COLO829 (cell line): ENCODE results near the gene IFI6.

Experiments used
- DNase-seq: peaks from one replicate; pipeline ENCODE4 v3.0.0; 2012; ENCODE audit warnings: low spot score

Gene IFI6

DNA sequence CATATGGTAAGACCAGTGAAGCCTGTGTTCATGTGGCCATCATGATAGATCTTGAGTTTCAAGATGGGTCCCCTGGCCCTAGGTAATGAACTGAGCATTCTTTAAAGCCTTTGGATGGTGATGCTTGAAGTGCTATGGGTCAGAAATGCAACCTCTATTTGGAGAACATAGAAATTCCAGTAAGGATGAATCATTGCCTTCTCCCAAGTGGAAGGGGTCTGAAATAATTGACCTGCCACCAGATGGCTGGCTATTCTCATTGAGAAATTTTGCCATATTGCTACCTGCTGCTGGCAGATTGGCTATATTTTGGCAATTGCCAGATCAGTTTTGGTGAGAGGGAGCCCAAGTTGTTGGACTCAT lies 739 bp upstream of the IFI6 start:
- DNase-seq, result no peak

DNA sequence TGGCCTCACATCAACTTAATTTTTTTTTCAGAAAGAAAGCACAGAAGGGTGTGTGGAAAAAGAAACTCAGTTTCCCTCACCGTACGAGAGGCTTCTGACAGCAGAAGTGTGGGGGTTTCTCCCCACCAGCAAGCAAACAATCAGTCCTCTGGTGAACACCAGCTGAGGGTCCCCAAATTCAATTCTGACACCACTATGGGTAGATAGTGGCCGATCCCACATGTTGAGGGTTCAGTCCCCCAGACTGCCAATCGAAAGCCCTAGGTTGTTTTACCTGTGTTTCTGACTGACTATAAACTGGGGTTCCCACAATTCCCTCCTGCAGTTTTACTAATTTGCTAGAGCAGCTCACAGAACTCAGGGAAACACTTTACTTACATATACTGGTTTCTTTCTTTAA lies 2.1 kb downstream of the IFI6 start:
- DNase-seq, result no peak

DNA sequence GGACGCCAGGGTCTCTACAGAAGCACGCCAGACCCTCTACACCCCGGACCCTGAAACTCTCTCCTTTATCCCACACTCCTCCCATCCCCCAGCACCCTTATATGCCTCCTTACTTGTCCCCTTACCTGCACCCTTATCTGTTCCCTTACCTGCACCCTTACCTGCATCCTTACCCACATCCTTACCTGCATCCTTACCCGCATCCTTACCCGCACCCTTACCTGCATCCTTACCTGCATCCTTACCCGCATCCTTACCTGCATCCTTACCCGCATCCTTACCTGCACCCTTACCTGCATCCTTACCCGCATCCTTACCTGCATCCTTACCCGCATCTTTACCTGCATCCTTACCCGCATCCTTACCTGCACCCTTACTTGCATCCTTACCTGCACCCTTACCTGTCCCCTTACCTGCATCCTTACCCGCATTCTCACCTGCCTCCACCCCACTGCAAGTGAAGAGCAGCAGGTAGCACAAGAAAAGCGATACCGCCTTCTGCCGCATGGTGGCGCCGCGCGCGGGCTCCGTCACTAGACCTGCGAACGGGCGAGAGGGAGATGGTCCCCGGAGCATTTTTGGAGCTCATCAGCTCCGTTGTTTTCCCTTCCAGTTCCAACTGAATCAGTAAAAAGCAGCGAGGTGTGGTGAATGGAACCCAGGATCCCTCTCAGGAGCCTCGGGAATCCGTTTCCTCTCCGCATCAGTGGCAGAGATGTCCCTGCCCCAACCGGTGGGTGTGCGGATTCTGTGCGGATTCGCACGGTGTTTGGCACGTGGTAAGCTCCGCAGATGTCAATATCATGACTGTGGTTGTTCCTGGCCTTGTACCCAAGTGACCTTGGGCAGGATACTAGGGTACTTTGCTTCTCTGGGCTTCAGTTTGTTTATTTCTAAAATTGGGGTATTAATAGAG lies 2.9 kb downstream of the IFI6 start:
- peak; percentile 54 for DNase-seq

DNA sequence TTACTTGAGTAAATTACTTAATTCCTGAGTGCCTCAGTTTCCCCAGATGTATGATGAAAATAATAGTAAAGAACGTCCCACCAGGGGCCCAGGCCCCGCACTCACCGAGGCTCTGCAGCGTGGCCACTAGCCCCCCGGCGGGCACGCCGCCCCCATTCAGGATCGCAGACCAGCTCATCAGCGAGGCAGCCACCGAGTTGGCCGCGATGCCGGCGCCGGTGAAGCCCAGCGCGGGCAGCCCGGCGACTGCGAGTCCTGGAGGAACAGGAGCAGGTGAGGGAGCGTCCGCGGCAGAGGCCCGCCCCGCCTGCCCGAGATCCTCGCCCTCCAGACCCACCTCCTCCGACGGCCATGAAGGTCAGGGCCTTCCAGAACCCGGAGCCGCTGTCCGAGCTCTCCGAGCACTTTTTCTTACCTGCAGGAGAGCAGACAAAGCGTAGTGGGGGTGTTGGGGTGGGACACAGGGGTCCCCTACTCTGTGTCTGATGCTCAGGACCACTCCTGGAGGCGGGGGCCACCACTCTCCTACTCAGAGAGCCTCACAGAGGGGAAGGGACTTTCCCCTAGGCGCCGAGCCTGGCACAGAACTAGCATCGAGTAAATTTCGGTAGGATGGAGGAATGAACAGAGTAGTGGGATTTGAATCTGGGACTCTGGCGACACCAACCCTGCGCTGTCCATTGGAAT lies 3.7 kb downstream of the IFI6 start:
- DNase-seq, result no peak

DNA sequence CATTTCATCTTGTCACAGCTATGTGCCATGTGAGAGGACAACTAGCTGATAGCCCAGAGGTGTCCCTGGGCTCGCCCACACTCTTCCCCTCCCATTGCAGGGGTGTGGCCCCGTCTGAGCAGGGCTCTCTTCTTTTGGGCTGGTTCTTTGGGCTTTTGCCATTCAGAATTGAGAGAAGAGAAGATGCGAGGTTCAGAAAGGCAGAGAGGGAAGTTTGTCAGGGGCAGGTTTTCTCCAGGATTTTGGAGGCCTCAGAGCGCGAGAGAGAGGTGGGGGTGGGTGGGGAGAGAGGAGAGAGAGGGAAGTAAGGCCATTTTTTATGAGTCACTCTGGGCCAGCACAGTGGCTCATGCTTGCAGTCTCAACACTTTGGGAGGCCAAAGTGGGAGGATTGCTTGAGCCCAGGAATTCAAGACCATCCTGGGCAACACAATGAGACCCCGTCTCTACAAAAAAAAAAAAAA lies 5.2 kb downstream of the IFI6 start:
- no peak for DNase-seq

DNA sequence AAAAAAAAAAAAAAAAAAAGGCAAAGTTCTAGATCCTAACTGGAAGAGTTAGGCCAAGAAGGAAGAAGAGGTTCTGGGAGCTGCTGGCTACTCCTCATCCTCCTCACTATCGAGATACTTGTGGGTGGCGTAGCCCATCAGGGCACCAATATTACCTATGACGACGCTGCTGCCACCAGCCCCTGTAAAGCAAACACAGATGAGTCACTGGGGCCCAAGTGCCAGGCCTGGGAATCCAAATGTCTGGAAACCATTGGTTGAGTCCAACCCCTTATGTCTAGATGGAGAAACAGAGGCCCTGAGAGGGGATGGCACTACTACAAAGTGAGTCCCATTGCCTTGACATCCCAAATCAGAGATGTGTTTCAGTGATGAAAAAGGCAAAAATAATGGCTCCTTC lies 5.7 kb downstream of the IFI6 start:
- no peak for DNase-seq

DNA sequence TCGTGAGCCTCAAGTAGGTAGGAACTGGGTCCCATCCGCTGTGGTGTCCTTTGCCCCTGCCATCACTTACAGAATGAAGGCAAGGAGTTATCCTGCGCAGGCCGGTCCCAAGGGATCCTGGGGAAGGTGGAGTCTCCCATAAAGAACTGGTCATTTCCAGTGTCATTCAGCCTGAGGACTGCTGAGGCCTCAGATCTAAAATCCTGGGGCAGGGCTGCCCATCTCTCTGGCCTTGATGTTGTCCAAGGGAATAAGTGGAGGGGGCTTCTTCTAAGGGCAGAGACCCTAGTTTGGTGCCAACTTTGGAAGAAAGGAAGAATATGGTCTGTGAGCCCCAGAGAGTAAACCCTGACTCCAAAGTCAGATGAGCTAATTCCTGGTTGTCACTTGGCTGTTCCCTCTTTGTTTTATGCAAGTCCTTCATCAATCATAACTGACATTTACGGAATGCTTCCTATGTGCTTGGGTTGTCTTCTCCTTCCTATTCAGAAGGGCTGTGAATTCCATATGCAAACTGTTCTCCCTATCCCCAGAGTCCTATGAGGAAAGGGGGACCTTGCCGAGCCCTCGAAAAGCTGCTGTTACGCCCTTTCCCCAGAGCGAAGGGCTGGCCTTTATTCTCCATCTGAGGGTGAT lies 6.9 kb downstream of the IFI6 start:
- DNase-seq, result no peak

DNA sequence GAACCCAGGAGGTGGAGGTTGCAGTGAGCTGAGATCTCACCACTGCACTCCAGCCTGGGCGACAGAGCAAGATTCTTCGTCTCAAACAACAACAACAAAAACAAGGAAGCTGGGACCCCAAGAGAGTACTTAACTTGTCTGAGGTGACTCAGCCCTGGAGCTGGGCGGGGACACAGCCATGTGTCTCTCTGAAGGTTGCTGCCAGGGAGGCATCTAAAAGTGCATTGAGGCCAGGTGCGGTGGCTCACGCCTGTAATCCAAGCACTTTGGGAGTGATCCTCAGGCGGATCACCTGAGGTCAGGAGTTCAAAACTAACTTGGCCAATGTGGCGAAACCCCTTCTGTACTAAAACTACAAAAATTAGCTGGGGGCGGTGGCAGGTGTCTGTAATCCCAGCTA lies 7.7 kb downstream of the IFI6 start:
- no peak for DNase-seq

DNA sequence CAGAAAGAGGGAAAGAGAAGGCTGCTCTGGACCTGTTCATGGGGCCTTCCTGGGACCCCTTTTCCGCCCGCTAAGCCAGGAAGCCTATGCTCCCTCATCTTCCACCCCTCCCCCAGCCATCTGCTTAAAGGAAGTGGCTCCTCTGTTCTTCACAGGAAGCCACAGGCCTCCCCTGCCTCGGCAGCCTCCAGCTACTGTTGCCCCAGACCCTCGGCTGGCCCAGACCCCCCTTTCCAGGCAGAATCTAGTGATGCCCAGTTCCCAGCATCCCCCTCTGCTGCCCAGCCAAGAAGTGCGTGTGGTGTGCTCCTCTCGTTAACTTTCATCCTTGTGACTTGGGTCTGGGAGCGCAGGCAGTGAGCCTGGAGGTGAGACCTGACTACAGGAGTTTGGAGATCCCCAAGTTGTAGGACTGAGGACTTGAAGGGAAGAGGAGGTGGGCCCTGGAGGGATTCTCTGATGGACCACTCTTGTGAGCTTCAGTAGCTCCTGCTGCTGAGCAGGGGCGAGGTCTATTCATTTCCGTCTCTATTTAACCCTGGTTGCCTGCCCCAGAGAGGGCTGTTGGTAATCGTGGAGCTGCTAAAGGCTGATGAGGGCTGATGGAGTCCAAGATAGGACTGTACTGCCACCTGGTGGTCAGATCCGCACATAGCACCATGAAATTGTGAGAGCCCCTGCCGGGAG lies 9.1 kb downstream of the IFI6 start:
- peak; percentile 63 for DNase-seq

DNA sequence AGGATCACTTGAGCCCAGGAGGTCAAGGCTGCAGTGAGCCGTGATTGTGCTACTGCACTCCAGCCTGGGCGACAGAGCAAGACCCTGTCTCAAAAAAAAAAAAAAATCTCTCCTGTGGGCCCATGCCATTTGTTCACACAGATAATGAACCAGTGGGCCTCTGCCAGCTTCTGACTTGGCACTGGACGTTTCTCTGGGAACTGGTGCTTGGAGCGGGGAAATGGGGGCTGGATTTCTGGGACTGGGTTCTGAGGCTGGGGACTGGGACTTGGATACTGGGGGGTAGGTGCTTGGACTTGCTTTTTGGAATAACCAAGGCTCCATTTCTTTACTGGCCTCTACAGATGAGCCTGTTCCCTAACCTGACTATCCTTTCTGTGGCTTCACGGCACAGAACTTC lies 9.7 kb downstream of the IFI6 start:
- no peak for DNase-seq

DNA sequence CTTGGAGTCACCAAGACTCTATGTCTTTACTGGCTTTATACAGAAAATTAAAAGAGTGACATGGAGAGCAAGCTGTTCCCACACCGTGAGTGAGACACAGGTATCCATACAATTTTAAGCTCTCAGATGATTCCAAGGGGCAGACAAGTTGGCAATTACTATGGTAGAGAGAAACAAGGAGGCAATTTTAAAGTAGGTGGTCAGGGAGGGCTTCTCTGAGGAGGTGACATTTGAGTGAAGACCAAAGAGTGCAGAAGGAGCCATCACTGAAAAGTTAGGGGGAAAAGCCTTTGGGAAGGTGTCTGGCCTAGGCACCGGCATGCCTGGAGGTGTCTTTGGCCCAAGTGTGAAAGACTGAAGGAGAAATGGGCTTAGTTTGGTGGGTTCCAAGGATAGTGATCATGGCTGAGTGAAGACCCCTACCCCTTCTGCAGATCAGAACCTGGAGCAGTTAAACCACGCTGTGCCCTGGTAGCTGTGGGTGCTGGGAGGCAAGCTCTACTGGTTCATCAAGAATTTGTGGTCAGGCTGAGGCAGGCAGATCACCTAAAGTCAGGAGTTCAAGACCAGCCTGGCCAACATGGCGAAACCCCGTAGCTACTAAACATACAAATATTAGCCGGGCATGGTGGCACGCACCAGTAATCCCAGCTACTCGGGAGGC lies 10.4 kb downstream of the IFI6 start:
- no peak for DNase-seq

DNA sequence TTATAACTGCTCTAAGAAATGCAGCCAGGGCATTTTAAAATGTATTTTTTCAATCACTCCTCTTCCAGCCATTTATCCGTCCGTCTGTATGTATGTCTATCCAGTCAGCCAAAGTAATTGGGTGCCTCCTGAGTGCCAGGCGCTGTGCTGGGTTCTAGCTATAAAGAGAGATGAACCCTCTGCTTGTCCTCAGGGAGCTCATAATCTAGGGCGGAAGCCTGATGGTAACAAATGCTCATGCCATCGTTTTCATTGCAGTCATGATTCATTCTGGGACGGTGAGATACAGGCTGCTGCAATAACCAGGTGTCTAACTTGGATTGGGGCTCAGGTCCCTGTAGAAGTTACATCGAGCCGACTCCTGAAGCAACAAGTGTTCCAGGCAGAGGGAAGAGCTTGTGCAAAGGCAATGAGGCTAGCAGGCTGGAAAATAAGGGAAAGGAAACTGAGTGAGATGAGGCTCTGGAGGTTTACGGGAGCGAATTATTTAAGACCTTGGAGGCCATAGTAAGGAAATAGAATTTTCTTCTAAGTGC lies 11.6 kb downstream of the IFI6 start:
- no peak for DNase-seq

DNA sequence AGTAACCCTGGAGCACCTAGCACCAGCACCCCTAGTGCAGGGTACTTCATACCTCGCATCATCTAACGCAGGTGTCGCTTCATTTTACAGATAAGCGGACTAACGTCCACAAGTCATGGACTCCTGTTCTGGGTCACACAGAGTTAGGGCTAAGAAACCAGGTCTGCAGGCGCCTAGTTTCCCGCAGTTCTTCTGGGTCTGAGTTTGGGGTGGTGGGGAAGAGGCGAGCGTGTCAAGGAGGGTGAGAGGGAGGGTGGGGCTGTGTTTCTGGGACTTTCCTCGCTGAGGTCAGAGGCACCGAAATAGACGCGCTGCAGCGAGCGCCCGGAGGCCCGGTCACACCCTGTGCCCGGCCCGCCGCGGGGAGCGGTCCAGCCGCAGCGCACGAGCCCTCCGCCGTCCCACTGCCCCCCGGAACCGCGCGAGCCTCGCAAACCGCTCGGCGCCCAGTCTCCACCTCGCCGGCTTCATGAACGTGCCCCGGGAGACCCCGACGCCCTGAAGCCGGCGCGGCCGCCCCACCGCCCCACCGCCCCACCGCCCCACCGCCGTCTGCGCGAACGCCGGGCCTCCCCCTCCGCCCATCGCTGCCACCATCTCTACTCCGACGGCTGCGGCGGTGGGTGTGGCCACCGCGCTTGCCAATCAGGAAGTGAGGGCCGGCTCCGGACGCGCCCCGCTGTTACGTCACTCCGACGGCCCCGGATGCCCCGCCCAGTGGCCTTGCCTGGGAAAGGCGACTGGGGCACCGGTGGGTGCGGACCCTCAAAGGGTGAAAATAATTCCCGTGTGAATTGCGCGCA lies 12.3 kb downstream of the IFI6 start:
- peak; percentile 73 for DNase-seq

DNA sequence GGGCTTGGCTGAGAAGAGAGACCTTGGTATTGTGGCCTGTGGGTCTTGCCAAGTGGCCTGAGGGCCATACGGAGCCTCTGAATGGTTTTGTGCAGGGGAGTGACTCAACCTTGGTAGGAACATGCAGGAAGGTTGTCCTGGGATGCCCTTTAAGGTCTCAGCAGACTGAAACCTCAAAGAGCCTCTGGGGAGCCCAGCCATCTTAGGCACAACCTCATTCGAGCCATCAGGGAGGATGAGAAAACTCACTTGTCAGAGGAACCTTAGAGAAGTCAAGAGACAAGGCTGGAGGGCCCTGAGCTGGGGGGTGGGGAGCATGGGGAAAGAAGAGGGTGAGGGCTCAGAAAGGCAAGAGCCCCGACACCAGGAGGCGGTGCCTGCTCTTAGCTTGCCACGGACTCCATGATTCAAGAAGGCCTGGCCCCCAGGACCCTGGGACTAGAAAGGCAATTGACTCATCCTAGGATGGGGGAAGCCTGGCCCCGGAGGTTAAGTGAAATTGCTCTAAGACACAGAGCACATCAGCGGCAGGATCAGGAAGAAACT lies 13.0 kb downstream of the IFI6 start:
- DNase-seq, result no peak

DNA sequence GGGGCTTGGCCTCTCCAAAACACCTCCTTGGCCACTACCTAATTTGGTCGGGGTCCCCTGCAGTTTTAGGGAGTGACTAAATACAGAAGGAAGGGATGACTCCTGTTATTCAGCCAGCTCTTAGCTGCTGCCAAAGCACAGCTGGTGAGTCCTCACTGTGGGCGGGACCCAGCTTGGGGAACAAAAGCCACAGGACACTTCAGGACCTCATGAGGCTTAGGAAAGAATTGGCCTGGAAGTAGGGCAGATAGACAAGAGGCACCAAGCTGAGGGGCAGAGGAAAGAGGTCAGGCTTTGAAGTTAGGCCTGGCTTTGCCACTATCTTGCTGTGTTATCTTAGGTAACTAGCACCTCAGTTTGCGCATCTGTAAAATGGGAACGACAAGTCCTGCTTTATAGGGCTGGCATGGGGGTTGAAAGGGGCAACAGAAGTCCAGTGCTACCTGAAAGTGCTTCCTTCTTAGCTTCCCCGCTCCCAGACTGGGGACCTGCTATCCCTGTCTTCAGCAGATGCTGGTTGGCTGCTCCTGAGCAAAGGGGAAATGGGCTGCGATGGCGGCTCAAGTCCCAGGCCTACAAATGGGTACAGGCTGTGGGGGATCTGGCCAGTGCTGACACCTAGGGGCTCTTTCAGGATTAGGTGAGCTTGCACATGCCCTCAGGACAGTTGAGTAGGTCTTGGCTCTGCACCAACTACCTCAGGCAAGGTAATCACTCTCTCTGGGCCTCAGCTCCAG lies 15.7 kb downstream of the IFI6 start:
- no peak for DNase-seq

DNA sequence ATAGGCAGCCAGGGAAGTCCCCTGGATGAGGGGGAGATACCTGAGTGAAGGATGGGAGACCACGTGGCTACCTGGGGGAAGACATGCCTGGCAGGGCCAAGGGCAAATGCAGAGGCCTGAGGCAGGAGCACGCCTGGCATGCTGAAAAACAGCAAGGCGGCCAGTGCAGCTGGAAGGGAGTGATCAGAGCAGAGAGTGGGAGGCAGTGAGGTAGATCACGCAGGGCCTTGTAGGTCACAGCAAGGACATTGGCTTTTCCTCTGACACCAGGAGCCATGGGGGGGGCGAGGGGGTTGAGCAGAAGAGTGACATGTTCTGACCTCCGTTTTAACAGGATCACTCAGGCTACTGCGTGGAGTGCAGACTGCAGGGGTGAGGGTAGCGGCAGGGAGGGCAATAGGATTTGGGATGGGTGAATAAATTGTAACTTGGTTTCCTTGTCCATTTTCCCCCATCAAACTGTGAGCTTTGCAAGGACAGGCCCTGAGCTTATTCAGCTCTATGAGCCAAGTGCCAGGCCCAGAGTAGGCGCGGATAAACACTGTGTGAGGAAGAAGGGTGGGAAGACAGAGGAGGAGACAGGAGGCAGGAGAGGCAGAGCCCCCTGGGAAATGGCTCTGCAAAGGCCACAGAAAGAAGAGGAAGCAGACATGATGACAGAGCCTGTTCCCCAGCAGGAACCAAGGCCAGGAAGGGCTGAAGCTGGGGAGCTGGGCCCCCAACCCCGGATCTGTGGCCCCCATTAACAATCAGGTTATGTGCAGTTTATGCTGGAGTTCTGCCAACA lies 16.6 kb downstream of the IFI6 start:
- no peak for DNase-seq

DNA sequence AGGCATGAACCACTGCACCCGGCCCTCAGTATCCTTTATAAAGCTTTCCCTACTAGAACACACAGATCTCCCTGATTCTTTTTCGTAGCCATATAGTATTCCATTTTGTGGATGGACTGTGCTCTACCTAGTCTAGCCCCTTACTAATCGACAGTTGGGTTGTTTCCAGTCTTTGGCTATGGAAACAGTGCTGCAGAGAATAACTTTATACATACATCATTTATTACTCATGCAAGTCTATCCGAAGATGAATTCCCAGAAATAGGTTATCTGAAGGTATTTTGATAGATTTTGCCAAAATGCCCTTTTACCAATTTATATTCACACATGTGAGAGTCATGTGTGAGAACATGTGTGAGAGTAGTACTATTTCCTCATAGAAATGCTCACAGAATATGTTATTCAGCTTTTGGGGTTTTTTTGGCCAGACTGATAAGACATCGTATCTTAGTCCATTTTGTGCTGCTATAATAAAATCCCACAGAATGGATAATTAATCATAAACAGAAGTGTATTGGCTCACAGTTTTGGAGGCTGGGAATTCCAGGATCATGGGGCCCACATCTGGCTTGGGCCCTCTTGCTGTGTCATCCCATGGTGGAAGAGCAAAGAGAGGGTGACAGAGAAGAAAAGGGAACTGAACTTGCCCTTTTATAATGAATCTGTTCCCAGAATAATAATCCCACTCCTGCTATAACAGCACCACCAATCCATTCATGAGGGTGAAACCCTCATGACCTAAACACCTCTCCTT lies 19.7 kb downstream of the IFI6 start:
- DNase-seq, result no peak

DNA sequence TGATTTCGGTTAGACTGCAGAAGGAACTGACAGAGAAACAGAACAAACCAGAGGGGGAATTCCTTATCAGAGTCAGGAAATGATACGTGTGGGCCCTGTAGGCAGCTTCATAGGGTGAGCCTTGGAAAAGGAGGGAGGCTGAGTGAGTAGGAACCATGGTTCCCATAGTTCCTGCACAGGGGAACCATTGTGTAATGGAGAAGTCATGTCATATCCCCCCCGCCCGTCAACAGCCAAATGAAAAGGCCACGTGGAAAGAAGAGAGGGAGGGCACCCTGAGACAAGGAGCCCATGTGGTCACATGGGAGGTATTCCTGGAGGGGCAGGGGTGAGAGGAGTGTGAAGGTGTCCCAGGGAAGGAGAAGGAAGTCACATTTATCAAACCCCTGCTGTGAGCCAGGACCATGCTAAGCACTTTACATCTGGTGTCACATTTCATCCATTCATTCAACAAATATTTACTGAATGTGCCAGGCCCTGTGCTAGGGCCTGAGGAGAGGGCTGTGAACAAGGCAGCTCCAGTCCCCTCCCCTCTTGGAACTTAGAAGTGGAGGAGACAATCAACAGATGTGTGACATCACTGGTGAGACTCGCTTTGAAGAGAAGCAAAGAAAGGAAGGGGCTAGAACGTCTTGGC lies 21.3 kb downstream of the IFI6 start:
- peak; percentile 70 for DNase-seq
